ENCODE data around the gene FCHSD2.

GRCh38 chr11:73189723-73190556, 47.8 kb upstream of the FCHSD2 start:
- TF ChIP-seq CTCF (IDR thresholded peaks at IDR 0.05) = no peak
- TF ChIP-seq POLR2A (IDR thresholded peaks at IDR 0.05; ENCODE audit: low read depth) = no peak
- no peak for TF ChIP-seq POLR2AphosphoS5 (IDR thresholded peaks at IDR 0.05)
